Measurements from ENCODE around the gene C6orf52. TPM values are rescaled to one million over a fixed set of nuclear protein-coding genes. Genes with fewer than 3 reads are reported as not detected.

C6orf52 gene
- total RNA-seq, 2 donors from 2014 or later, result 1.0 TPM; not detected in 1

DNA sequence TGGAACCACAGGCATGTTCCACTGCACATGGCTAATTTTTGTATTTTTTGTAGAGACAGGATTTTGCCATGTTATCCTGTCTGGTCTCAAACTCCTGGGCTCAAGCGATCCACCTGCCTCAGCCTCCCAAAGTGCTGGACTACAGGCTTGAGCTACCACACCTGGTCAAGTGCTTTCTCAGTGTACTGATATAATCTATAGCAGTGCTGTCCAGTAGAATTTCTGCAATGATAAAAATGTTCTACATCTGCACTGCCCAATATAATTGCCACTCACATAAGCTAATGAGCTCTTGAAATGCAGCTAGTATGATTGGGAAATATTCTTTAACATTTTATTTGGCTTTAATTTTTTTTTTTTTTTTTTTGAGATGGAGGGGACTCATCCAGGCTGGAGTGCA lies 64.2 kb downstream of the C6orf52 start:
- Mint-ChIP-seq H3K9me3 (no peaks in the 10 kb centered on the region), H3K36me3 (peaks cover 0 to 2% of the 10 kb centered on the region in 2 donors)
- no peak for DNase-seq (ENCODE audit: low spot score in 2 of 2)

GRCh38 chr6:10627800-10628199 lies 66.6 kb downstream of the C6orf52 start:
- ATAC-seq (no peak), DNase-seq (ENCODE audit: low spot score in 2 of 2) (no peak)
- peaks cover 8 to 13% of the 10 kb centered on the region in 2 donors for H3K36me3 Mint-ChIP-seq
- no peak overlapping the region for H3K27ac Mint-ChIP-seq
- no peaks in the 10 kb centered on the region for H3K9me3 Mint-ChIP-seq

More for the DNA sequence above, 64.2 kb downstream of the C6orf52 start:
- no peak for ATAC-seq
- H3K27ac Mint-ChIP-seq, result no peak overlapping the region

GRCh38 chr6:10626154-10626741 lies 68.2 kb downstream of the C6orf52 start:
- ATAC-seq (peak in 1 of 2 donors; percentile 32), DNase-seq (ENCODE audit: low spot score in 2 of 2) (no peak)
- Mint-ChIP-seq H3K27ac (no peak overlapping the region), H3K36me3 (peaks cover 14 to 21% of the 10 kb centered on the region in 2 donors), H3K9me3 (peaks cover 0 to 5% of the 10 kb centered on the region in 2 donors)

- Mint-ChIP-seq H3K36me3 (peaks cover 15 to 22% of the 10 kb centered on the region in 2 donors), H3K9me3 (peaks cover 0 to 6% of the 10 kb centered on the region in 2 donors), H3K27ac (no peak overlapping the region)
- DNase-seq (ENCODE audit: low spot score in 2 of 2) (no peak), ATAC-seq (no peak)
Observed at GRCh38 chr6:10624836-10625235, 69.6 kb downstream of the C6orf52 start.

- Mint-ChIP-seq H3K36me3 (peaks cover 15 to 22% of the 10 kb centered on the region in 2 donors), H3K27ac (no peak overlapping the region), H3K9me3 (peaks cover 0 to 6% of the 10 kb centered on the region in 2 donors)
Observed at GRCh38 chr6:10621847-10622246, 72.6 kb downstream of the C6orf52 start.

More at GRCh38 chr6:10621847-10622246, 72.6 kb downstream of the C6orf52 start:
- no peak for ATAC-seq
- DNase-seq (ENCODE audit: low spot score in 2 of 2), result no peak

Other genes starting within 250 kb of the C6orf52 start
- gene GCNT2, start 173.3 kb downstream of the C6orf52 start, total RNA-seq, result 1 to 10 TPM in 1 of 2 donors, under 1 TPM in 1; 0.82 to 5.0 TPM
- gene PAK1IP1, start 356 bp upstream of the C6orf52 start, total RNA-seq, result 10 to 100 TPM; 20.3 TPM
- 10 to 100 TPM; 67.2 to 91.1 TPM for gene TMEM14C, start 28.5 kb upstream of the C6orf52 start, total RNA-seq
- gene TMEM14B, start 53.2 kb upstream of the C6orf52 start, total RNA-seq, result 100 to 1,000 TPM in 1 of 2 donors, 10 to 100 TPM in 1; 86.7 to 104 TPM
- 1 to 10 TPM in 1 of 2 donors, under 1 TPM in 1; 0.05 to 1.1 TPM for gene MAK, start 143.9 kb upstream of the C6orf52 start, total RNA-seq
- gene GCM2, start 187.4 kb upstream of the C6orf52 start, total RNA-seq, result not detected
- under 1 TPM; 0.39 to 0.71 TPM for gene SYCP2L, start 192.4 kb upstream of the C6orf52 start, total RNA-seq